GM12878 (cell line): ENCODE results near the gene ADIPOQ. TPM values are rescaled to one million over a fixed set of nuclear protein-coding genes. Genes with fewer than 3 reads are reported as not detected.

Experiments used
- BCL3 ChIP-seq: IDR thresholded peaks from 2 replicates; pipeline ENCODE4 v1.6.1; 2011; ENCODE audit warnings: borderline replicate concordance, low read depth, mild to moderate bottlenecking, moderate library complexity, low read length; ENCODE audit not compliant: insufficient read depth, poor library complexity, severe bottlenecking
- BMI1 ChIP-seq: fragments of 450-650 bp; IDR thresholded peaks from 2 replicates; pipeline ENCODE4 v1.6.1; 2016; ENCODE audit warnings: mild to moderate bottlenecking, moderate library complexity, borderline replicate concordance
- KDM1A ChIP-seq: fragments of 200-600 bp; sonication (generic); IDR thresholded peaks from 2 replicates; pipeline ENCODE4 v1.6.1; 2016; ENCODE audit warnings: borderline replicate concordance
- NBN ChIP-seq: fragments of 450-650 bp; IDR thresholded peaks from 2 replicates; pipeline ENCODE4 v1.6.1; 2016
- PBX3 ChIP-seq: IDR thresholded peaks from 2 replicates; pipeline ENCODE4 v1.6.1; 2011; ENCODE audit warnings: mild to moderate bottlenecking, low read depth, low read length, moderate library complexity; ENCODE audit not compliant: insufficient replicate concordance
- polyA plus RNA-seq, 11 experiments: library from polyadenylated mRNA; depleted of rRNA in 4 of 11; unstranded in 6 of 11; stranded (reverse) in 5 of 11; fragments of >200 nt; fragmentation: Nextera tagmentation in 4 of 11; fragmentation: Illumina TruSeq in 1 of 11; extraction: Ambion mirVana in 4 of 11; extraction: Trizol in 1 of 11; gene quantifications; 1 replicate in 1 of 11; 2 replicates in 10 of 11; pipeline versions ENCODE4 v1.2.1 to v1.2.3, GENCODE V29; 2011 to 2016; ENCODE audit warnings: inconsistent platforms in 2 of 11, missing spikeins in 2 of 11, low read depth in 1 of 11
- total RNA-seq, 4 experiments: library from RNA; depleted of rRNA in 3 of 4; stranded (reverse); fragments of >200 nt in 3 of 4; fragmentation: Illumina TruSeq in 1 of 4; extraction: Trizol in 1 of 4; gene quantifications; 2 replicates each; pipeline versions ENCODE4 v1.2.1 to v1.2.3, GENCODE V29; 2013 to 2021
- TF ChIP-seq, protein P1 (sequence below): fragments of 450-650 bp; IDR thresholded peaks from 2 replicates; pipeline ENCODE4 v1.6.1; 2016; ENCODE audit warnings: mild to moderate bottlenecking
- TF ChIP-seq, protein P2 (sequence below): fragments of 450-650 bp; formaldehyde crosslinking; IDR thresholded peaks from 2 replicates; pipeline ENCODE4 v1.4.0; 2022; ENCODE audit warnings: mild to moderate bottlenecking, moderate library complexity
- TF ChIP-seq, protein P3 (sequence below): fragments of 150-350 bp; IDR thresholded peaks from 2 replicates; pipeline ENCODE4 v1.6.1; 2016; ENCODE audit warnings: low read depth, low read length
- TF ChIP-seq, protein P4 (sequence below): IDR thresholded peaks from 2 replicates; pipeline ENCODE4 v1.6.1; 2012; ENCODE audit warnings: mild to moderate bottlenecking, low read depth, low read length

ADIPOQ gene
- total and polyA plus RNA-seq, 10 of the 15 experiments (the other 5 are each of a cell fraction or from before 2014, with no cell fraction given): not detected

DNA sequence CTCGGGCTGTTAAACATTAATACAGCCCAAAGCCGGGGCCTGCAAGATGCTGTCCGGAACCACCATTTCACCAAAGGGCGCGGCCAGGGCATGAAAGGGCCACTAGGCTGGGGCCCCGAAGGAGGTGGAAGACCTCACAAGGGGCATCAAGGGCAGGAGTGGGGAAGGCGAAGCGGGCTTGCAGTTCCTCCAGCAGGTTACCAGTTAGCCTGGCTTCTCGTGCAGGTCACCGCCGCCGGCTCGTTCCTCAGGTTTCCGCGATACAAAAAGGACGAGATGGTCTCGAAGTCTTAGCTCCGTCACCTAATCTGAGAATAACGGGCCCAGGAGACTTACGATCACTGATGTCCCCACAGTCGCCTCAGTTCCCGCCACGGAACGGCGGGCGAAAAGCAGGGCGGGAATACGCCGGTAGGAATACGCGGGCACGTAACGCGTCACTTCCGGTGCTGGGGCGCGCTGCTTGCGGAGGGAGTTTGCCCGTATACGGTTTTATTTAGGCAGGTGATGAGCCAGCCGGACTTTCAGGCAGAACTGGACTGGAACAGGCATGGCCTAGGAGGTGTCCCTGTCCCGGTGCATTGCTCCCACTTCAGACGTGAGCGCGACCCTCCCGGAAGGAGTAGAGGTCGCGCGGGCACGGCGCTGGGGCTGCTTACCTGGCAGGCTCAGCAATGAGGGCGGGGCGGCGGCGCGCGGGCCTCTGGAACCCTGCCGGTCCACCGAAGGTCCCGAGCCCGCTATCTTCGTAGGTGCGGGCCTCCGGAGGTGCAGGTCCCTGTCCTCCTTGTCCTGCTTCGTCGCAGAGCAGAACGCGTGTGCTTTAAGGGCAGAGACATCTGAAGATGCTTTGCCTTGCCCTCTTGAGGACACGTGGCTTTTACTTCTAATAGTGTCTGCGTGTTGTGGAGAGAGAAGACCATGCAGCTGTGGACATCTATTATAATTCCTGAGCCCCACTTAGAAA, 36.1 kb upstream of the ADIPOQ start, which contains the start of gene RFC4 (continued):
- TF ChIP-seq, protein P1, sequence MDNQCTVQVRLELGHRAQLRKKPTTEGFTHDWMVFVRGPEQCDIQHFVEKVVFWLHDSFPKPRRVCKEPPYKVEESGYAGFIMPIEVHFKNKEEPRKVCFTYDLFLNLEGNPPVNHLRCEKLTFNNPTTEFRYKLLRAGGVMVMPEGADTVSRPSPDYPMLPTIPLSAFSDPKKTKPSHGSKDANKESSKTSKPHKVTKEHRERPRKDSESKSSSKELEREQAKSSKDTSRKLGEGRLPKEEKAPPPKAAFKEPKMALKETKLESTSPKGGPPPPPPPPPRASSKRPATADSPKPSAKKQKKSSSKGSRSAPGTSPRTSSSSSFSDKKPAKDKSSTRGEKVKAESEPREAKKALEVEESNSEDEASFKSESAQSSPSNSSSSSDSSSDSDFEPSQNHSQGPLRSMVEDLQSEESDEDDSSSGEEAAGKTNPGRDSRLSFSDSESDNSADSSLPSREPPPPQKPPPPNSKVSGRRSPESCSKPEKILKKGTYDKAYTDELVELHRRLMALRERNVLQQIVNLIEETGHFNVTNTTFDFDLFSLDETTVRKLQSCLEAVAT: 0 out of 2 replicates have a peak, but pooled peaks have one; percentile 25
- TF ChIP-seq KDM1A: no peak
- TF ChIP-seq BCL3: no peak
- TF ChIP-seq, protein P2, sequence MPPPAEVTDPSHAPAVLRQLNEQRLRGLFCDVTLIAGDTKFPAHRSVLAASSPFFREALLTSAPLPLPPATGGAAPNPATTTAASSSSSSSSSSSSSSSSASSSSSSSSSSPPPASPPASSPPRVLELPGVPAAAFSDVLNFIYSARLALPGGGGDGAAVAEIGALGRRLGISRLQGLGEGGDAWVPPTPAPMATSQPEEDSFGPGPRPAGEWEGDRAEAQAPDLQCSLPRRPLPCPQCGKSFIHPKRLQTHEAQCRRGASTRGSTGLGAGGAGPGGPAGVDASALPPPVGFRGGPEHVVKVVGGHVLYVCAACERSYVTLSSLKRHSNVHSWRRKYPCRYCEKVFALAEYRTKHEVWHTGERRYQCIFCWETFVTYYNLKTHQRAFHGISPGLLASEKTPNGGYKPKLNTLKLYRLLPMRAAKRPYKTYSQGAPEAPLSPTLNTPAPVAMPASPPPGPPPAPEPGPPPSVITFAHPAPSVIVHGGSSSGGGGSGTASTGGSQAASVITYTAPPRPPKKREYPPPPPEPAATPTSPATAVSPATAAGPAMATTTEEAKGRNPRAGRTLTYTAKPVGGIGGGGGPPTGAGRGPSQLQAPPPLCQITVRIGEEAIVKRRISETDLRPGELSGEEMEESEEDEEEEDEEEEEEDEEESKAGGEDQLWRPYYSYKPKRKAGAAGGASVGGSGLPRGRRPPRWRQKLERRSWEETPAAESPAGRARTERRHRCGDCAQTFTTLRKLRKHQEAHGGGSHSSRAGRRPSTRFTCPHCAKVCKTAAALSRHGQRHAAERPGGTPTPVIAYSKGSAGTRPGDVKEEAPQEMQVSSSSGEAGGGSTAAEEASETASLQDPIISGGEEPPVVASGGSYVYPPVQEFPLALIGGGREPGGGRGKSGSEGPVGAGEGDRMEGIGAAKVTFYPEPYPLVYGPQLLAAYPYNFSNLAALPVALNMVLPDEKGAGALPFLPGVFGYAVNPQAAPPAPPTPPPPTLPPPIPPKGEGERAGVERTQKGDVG (CRISPR knock-in tag): no peak
- peak; percentile 87; the same call in 1 of the 2 replicates for TF ChIP-seq NBN
- no peak for TF ChIP-seq BMI1
- TF ChIP-seq PBX3: no peak
- TF ChIP-seq, protein P3, sequence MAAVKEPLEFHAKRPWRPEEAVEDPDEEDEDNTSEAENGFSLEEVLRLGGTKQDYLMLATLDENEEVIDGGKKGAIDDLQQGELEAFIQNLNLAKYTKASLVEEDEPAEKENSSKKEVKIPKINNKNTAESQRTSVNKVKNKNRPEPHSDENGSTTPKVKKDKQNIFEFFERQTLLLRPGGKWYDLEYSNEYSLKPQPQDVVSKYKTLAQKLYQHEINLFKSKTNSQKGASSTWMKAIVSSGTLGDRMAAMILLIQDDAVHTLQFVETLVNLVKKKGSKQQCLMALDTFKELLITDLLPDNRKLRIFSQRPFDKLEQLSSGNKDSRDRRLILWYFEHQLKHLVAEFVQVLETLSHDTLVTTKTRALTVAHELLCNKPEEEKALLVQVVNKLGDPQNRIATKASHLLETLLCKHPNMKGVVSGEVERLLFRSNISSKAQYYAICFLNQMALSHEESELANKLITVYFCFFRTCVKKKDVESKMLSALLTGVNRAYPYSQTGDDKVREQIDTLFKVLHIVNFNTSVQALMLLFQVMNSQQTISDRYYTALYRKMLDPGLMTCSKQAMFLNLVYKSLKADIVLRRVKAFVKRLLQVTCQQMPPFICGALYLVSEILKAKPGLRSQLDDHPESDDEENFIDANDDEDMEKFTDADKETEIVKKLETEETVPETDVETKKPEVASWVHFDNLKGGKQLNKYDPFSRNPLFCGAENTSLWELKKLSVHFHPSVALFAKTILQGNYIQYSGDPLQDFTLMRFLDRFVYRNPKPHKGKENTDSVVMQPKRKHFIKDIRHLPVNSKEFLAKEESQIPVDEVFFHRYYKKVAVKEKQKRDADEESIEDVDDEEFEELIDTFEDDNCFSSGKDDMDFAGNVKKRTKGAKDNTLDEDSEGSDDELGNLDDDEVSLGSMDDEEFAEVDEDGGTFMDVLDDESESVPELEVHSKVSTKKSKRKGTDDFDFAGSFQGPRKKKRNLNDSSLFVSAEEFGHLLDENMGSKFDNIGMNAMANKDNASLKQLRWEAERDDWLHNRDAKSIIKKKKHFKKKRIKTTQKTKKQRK: no peak
- TF ChIP-seq, protein P4, sequence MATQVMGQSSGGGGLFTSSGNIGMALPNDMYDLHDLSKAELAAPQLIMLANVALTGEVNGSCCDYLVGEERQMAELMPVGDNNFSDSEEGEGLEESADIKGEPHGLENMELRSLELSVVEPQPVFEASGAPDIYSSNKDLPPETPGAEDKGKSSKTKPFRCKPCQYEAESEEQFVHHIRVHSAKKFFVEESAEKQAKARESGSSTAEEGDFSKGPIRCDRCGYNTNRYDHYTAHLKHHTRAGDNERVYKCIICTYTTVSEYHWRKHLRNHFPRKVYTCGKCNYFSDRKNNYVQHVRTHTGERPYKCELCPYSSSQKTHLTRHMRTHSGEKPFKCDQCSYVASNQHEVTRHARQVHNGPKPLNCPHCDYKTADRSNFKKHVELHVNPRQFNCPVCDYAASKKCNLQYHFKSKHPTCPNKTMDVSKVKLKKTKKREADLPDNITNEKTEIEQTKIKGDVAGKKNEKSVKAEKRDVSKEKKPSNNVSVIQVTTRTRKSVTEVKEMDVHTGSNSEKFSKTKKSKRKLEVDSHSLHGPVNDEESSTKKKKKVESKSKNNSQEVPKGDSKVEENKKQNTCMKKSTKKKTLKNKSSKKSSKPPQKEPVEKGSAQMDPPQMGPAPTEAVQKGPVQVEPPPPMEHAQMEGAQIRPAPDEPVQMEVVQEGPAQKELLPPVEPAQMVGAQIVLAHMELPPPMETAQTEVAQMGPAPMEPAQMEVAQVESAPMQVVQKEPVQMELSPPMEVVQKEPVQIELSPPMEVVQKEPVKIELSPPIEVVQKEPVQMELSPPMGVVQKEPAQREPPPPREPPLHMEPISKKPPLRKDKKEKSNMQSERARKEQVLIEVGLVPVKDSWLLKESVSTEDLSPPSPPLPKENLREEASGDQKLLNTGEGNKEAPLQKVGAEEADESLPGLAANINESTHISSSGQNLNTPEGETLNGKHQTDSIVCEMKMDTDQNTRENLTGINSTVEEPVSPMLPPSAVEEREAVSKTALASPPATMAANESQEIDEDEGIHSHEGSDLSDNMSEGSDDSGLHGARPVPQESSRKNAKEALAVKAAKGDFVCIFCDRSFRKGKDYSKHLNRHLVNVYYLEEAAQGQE: no peak
